NCI-H2107 treated with DMSO at 0.1 percent for 48 hours (cell line): Measurements from ENCODE around the gene ODR4.
"Not testable (repeated sequence)": the region's sequence is repeated elsewhere in the genome, so short reads cannot be mapped to it uniquely, and the experiment has no call there.

Source experiments
- DNase-seq: peaks from one replicate; lab custom pipeline; 2025; ENCODE audit not compliant: unreplicated experiment; lab: John Stamatoyannopoulos, UW

ODR4 gene

GRCh38 chr1:186420923-186421322 lies 45.3 kb downstream of the ODR4 start:
- no peak for DNase-seq

- no peak for DNase-seq
Measured at GRCh38 chr1:186421446-186421845, 45.8 kb downstream of the ODR4 start.

- no peak for DNase-seq
Measured at GRCh38 chr1:186424539-186424938, 48.9 kb downstream of the ODR4 start.

GRCh38 chr1:186426118-186426517 lies 50.5 kb downstream of the ODR4 start:
- DNase-seq: no peak

GRCh38 chr1:186429017-186429416 lies 53.4 kb downstream of the ODR4 start:
- no peak for DNase-seq

GRCh38 chr1:186435336-186435735 lies 59.7 kb downstream of the ODR4 start:
- DNase-seq: no peak

- DNase-seq: no peak
Measured at GRCh38 chr1:186438567-186438966, 62.9 kb downstream of the ODR4 start.

GRCh38 chr1:186440584-186440983 lies 64.9 kb downstream of the ODR4 start:
- DNase-seq: no peak

- DNase-seq: no peak
Measured at GRCh38 chr1:186442651-186443375, 67.2 kb downstream of the ODR4 start.

- no peak for DNase-seq
Measured at GRCh38 chr1:186443638-186444037, 68.0 kb downstream of the ODR4 start.

GRCh38 chr1:186446152-186446551 lies 70.5 kb downstream of the ODR4 start:
- no peak for DNase-seq

- no peak for DNase-seq
Measured at GRCh38 chr1:186454981-186455380, 79.3 kb downstream of the ODR4 start.

- DNase-seq: no peak
Measured at GRCh38 chr1:186456729-186457255, 81.2 kb downstream of the ODR4 start.

GRCh38 chr1:186459161-186459560 lies 83.5 kb downstream of the ODR4 start:
- not testable (repeated sequence) for DNase-seq

GRCh38 chr1:186461014-186461413 lies 85.4 kb downstream of the ODR4 start, which contains the start of gene PDC:
Gene PDC (minus strand): TSS chr1:186461114. CDS start chr1:186449459, 11,655 bp downstream.
- DNase-seq: no peak

- no peak for DNase-seq
Measured at GRCh38 chr1:186463511-186463910, 87.9 kb downstream of the ODR4 start.

GRCh38 chr1:186463926-186464325 lies 88.3 kb downstream of the ODR4 start:
- DNase-seq: no peak

- not testable (repeated sequence) for DNase-seq
Measured at GRCh38 chr1:186465491-186465890, 89.9 kb downstream of the ODR4 start.

GRCh38 chr1:186465946-186466345 lies 90.3 kb downstream of the ODR4 start:
- DNase-seq: no peak
